BE2C (cell line): ENCODE results near the gene TSC22D2.

Experiments
- DNase-seq: peaks from one replicate; pipeline ENCODE4 v3.0.0-alpha.2; 2020
- H3K27me3 ChIP-seq: fragments of 250-450 bp; sonication (Bioruptor Pico); 2 replicates; pipeline ENCODE4 v1.5.1; 2020; ENCODE audit warnings: mild to moderate bottlenecking
- H3K36me3 ChIP-seq: fragments of 250-450 bp; sonication (Bioruptor Pico); 2 replicates; pipeline ENCODE4 v1.5.1; 2020; ENCODE audit warnings: mild to moderate bottlenecking
- H3K4me1 ChIP-seq: fragments of 250-450 bp; sonication (Bioruptor Pico); 2 replicates; pipeline ENCODE4 v1.5.1; 2020
- H3K4me3 ChIP-seq: 2 replicates; pipeline ENCODE4 v1.5.1; 2011; ENCODE audit warnings: low read depth, low read length
- H3K9me3 ChIP-seq: fragments of 250-450 bp; sonication (Bioruptor Pico); 2 replicates; pipeline ENCODE4 v1.5.1; 2020
- TF ChIP-seq, protein P1 (sequence below): IDR thresholded peaks from 2 replicates; pipeline ENCODE4 v1.5.1; 2012; ENCODE audit warnings: mild to moderate bottlenecking, low read depth, low read length

TSC22D2 gene

DNA sequence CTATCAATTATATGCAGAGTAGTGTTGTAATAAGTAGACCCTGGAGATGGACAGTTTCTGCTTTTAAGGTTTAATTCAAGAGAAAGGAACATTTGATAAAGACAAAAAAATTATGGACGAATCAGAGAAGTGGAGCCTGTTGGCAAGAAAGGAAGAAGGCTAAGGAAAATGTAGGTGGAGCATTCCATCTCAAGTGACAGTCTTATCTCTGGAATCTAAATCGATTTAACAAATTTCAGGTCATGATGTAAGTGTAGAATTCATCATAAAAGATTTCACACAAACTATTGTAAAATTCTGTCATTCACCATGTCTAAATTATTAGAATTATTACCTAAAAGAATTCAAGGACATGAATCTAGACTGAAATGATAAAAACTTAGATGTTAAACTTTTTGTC lies 36.3 kb downstream of the TSC22D2 start:
- TF ChIP-seq, protein P1, sequence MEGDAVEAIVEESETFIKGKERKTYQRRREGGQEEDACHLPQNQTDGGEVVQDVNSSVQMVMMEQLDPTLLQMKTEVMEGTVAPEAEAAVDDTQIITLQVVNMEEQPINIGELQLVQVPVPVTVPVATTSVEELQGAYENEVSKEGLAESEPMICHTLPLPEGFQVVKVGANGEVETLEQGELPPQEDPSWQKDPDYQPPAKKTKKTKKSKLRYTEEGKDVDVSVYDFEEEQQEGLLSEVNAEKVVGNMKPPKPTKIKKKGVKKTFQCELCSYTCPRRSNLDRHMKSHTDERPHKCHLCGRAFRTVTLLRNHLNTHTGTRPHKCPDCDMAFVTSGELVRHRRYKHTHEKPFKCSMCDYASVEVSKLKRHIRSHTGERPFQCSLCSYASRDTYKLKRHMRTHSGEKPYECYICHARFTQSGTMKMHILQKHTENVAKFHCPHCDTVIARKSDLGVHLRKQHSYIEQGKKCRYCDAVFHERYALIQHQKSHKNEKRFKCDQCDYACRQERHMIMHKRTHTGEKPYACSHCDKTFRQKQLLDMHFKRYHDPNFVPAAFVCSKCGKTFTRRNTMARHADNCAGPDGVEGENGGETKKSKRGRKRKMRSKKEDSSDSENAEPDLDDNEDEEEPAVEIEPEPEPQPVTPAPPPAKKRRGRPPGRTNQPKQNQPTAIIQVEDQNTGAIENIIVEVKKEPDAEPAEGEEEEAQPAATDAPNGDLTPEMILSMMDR, result no peak
- Histone ChIP-seq H3K4me1 (no peaks in the 10 kb centered on the region), H3K36me3 (peaks cover 4% of the 10 kb centered on the region; the same call in 1 of the 2 replicates), H3K9me3 (no peaks in the 10 kb centered on the region), H3K27me3 (no peaks in the 10 kb centered on the region), H3K4me3 (no peak overlapping the region)
- no peak for DNase-seq

DNA sequence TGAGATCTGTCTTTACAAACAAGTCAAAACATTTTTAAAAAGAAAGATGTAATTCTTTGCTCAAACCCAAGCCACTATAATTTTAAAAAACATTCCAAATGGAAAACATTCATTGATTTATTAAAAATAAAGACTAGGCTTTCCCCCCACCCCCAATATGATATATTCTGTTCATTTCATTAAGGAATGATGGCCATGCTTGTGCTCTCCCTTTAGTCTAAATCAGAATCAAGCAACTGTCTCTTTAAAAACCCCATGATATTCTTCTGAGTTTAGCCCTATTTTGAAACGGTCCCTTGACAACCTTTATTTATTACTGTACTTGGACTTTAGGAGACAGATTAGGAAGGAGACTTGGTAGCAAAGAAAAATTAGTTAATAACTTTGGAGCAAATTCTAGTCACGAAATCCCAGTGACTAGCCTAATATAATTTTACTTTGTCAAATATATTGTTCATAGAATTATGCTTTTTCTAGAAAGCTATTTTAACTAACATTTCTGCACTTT lies 38.4 kb downstream of the TSC22D2 start:
- TF ChIP-seq, protein P1, result no peak
- H3K4me1 ChIP-seq, result no peaks in the 10 kb centered on the region
- DNase-seq, result no peak
- H3K9me3 ChIP-seq, result no peaks in the 10 kb centered on the region
- no peaks in the 10 kb centered on the region for H3K27me3 ChIP-seq
- H3K36me3 ChIP-seq, result peaks cover 3% of the 10 kb centered on the region; the same call in 1 of the 2 replicates
- H3K4me3 ChIP-seq, result no peak overlapping the region

DNA sequence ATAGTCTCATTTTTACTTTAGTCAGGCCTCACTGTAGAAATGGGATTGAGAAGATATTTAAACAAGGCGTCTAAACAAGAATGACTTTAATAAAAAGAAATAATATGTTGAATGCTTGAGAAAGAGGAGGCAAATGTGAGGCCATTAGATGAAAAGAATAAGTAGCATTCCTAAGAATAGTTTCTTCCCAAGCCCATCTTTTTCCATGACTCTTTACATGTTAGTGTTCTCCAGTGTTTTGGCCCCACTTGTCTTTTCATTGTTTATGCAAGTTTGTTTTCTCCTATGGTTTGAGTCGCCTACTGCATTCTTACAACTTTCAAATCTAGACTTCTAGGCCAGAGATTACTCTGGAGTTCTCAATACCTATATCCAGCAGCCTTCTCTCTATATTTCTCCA lies 39.0 kb downstream of the TSC22D2 start:
- TF ChIP-seq, protein P1, result no peak
- DNase-seq, result no peak
- H3K4me1 ChIP-seq, result no peaks in the 10 kb centered on the region
- no peaks in the 10 kb centered on the region for H3K9me3 ChIP-seq
- H3K27me3 ChIP-seq, result no peaks in the 10 kb centered on the region
- H3K36me3 ChIP-seq, result no peaks in the 10 kb centered on the region
- no peak overlapping the region for H3K4me3 ChIP-seq

DNA sequence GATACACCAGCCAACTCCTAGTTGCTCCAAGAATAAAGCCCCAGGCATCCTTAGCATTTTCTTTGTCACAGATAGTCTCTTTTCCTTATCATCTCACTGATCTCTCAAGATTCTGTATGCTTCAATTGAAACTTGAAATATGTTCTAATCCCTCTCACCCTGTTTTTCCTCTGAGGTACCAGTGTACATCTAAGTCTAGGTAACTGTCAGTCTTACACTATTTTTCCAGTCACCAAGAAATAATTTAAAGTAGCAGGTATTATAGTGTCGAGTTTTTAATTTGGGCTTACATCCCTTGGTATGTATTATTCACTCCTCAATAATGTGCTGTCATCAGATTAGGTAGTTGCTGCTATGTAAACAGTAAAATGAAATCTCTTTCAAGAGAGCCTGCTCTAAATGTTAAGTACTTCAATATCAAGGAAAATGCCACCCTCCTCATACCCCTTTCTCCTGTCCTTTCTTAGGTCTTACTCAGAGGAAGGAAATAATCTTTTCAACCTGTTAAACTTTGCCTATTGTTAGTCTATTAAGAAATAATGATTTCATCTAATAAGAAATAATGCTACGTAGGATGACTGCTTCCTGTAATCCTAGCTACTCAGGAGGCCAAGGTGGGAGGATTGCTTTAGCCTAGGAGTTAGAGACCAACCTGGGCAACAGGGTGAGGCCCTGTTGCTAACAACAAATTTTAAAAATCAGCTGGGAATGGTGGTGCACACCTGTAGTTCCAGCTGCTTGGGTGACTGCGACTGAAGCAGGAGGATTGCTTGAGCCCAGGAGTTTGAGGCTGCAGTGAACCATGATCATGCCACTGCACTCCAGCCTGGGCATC lies 39.8 kb downstream of the TSC22D2 start:
- TF ChIP-seq, protein P1, result no peak
- Histone ChIP-seq H3K27me3 (no peaks in the 10 kb centered on the region), H3K4me3 (no peak overlapping the region), H3K4me1 (no peaks in the 10 kb centered on the region), H3K9me3 (no peaks in the 10 kb centered on the region), H3K36me3 (no peaks in the 10 kb centered on the region)
- DNase-seq, result no peak

DNA sequence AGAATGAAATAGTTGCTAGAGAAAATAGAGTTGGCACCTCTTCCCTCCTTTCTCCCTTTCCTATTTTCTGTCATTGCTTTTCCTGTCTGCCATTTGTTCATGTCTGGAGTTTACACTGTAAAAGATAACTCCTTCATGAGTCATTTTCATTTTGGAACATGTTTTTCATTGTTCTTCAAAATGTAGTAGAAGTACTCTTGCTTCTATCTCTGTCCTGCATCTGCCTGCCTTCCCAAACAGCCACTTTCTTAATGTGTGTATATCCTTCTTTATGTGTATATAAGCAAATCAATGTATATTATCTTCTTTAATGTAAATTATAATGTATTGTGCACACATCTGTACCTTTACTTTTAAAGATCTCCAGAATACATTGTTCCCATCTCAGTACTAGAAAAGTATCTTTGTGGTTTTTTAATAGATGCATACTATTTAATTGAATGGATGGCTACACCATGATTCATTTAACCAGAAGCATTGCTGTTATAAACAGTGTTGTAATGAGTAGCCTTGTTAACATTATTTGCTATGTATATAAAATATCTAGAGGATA lies 41.1 kb downstream of the TSC22D2 start:
- no peaks in the 10 kb centered on the region for H3K4me1 ChIP-seq
- no peaks in the 10 kb centered on the region for H3K9me3 ChIP-seq
- no peaks in the 10 kb centered on the region for H3K27me3 ChIP-seq
- no peaks in the 10 kb centered on the region for H3K36me3 ChIP-seq
- TF ChIP-seq, protein P1, result no peak
- DNase-seq, result no peak
- no peak overlapping the region for H3K4me3 ChIP-seq

DNA sequence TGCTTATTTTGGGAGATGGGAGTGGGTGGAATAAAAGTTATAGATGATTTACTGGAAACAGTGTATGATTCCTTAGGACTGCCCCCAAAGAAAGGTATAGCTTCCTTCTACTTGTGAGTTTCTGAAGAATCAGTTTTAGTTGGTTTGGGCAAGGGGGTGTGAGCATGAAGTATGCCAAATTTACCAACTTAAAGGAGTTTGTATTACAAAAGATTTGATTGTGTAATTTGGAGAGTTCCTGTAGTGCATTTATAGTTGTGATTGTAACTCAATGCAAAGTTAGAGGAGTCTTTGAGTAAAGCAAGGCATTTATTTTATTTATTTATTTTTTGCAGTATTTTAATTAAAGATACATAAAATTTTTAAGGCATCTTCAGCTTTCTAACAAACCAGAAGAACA lies 42.8 kb downstream of the TSC22D2 start:
- TF ChIP-seq, protein P1, result no peak
- Histone ChIP-seq H3K4me3 (no peak overlapping the region), H3K27me3 (no peaks in the 10 kb centered on the region), H3K9me3 (no peaks in the 10 kb centered on the region), H3K36me3 (no peaks in the 10 kb centered on the region; the same call in 1 of the 2 replicates), H3K4me1 (no peaks in the 10 kb centered on the region)
- DNase-seq, result no peak
